AG09319 (cell line): ENCODE results near the gene FGF18.

Experiments
- DNase-seq: peaks from one replicate; pipeline ENCODE4 v3.0.0-alpha.2; 2010; ENCODE audit warnings: low read depth; ENCODE audit errors: extremely low read depth
- TF ChIP-seq, protein P1 (sequence below): IDR thresholded peaks from 2 replicates; pipeline ENCODE4 v1.5.1; 2011; ENCODE audit warnings: low read depth, mild to moderate bottlenecking, inconsistent platforms, low read length, moderate library complexity

The FGF18 gene

GRCh38 chr5:171428168-171428696 lies 8.8 kb downstream of the FGF18 start:
- DNase-seq, result no peak
- TF ChIP-seq, protein P1, sequence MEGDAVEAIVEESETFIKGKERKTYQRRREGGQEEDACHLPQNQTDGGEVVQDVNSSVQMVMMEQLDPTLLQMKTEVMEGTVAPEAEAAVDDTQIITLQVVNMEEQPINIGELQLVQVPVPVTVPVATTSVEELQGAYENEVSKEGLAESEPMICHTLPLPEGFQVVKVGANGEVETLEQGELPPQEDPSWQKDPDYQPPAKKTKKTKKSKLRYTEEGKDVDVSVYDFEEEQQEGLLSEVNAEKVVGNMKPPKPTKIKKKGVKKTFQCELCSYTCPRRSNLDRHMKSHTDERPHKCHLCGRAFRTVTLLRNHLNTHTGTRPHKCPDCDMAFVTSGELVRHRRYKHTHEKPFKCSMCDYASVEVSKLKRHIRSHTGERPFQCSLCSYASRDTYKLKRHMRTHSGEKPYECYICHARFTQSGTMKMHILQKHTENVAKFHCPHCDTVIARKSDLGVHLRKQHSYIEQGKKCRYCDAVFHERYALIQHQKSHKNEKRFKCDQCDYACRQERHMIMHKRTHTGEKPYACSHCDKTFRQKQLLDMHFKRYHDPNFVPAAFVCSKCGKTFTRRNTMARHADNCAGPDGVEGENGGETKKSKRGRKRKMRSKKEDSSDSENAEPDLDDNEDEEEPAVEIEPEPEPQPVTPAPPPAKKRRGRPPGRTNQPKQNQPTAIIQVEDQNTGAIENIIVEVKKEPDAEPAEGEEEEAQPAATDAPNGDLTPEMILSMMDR, result no peak

GRCh38 chr5:171428809-171429542 lies 9.5 kb downstream of the FGF18 start:
- TF ChIP-seq, protein P1, result no peak
- no peak for DNase-seq

GRCh38 chr5:171429543-171429910 lies 10.1 kb downstream of the FGF18 start:
- TF ChIP-seq, protein P1, result no peak
- DNase-seq, result no peak

DNA sequence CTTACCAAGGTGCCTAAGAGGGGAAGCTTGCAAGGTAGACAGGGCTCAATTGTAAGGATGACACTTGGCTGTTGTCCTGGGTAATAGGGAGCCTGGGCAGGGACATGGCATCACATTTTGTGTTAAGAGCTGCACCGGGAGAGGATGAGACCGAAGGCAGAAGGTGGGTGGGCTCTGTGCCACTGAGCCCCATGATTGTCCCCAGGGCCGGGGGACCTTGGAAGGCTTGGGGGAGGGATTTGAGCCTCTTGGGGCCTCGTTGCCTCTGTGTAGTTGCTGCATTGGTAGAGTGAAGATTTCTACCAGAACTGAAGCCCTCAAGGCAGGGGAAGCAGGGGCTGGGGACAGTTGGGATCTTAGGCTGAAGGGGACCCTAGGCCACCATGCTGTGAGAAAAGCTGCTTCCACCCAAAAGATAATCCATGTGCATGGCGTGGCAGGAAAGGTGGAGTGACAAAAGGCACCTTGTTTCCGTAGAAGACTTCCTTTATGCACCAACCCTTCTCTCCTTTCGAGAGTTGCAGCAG lies 11.9 kb downstream of the FGF18 start:
- TF ChIP-seq, protein P1, result no peak
- no peak for DNase-seq

GRCh38 chr5:171432076-171432475 lies 12.6 kb downstream of the FGF18 start:
- no peak for DNase-seq

GRCh38 chr5:171432583-171433351 lies 13.3 kb downstream of the FGF18 start:
- TF ChIP-seq, protein P1, result no peak
- no peak for DNase-seq

More at GRCh38 chr5:171432076-171432475, 12.6 kb downstream of the FGF18 start:
- TF ChIP-seq, protein P1, result no peak

GRCh38 chr5:171433352-171433698 lies 13.9 kb downstream of the FGF18 start:
- TF ChIP-seq, protein P1, result no peak
- no peak for DNase-seq
